Ovary (tissue), 9 donors: ENCODE results near the gene POC1A. TPM values are rescaled to one million over a fixed set of nuclear protein-coding genes. Genes with fewer than 3 reads are reported as not detected.

Source experiments
- DNase-seq, 5 donors: peaks; one replicate each; pipeline ENCODE4 v3.0.0-alpha.2; 2019 to 2020
- H3K27ac ChIP-seq, 2 donors: fragments of 200-600 bp; one replicate each; pipeline versions ENCODE4 v1.5.1 to v1.8.0; 2019 to 2022
- H3K27me3 ChIP-seq: fragments of 200-600 bp; one replicate; pipeline ENCODE4 v1.8.0; 2022
- H3K36me3 ChIP-seq: fragments of 200-600 bp; sonication (generic); one replicate; pipeline ENCODE4 v1.5.1; 2019
- H3K4me1 ChIP-seq: one replicate; pipeline ENCODE4 v1.8.1; 2013; ENCODE audit warnings: mild to moderate bottlenecking, moderate library complexity; ENCODE audit not compliant: insufficient read depth
- H3K4me3 ChIP-seq: fragments of 200-600 bp; sonication (generic); one replicate; pipeline ENCODE4 v1.5.1; 2017
- H3K9me3 ChIP-seq, 2 donors: fragments of 200-600 bp in 1 of 2; sonication (generic) in 1 of 2; one replicate each; pipeline versions ENCODE4 v1.5.1 to v1.8.1; 2013 to 2019; ENCODE audit warnings: mild to moderate bottlenecking in 1 of 2, moderate library complexity in 1 of 2
- CTCF ChIP-seq, 3 donors: fragments of 450-650 bp in 2 of 3; fragments of 200-600 bp in 1 of 3; IDR thresholded peaks; one replicate each; pipeline versions ENCODE4 v1.5.1 to v1.8.0; 2016 to 2022; ENCODE audit warnings: antibody characterized with exemption in 3 of 3, mild to moderate bottlenecking in 1 of 3
- EP300 ChIP-seq: sonication (generic); formaldehyde crosslinking; IDR thresholded peaks from one replicate; pipeline ENCODE4 v1.6.1; 2017; ENCODE audit warnings: antibody characterized with exemption
- POLR2A ChIP-seq: fragments of 450-650 bp; IDR thresholded peaks from one replicate; pipeline ENCODE4 v1.6.1; 2017; ENCODE audit warnings: antibody characterized with exemption, mild to moderate bottlenecking, moderate library complexity
- WGBS, 3 donors: extraction: QIAGEN DNeasy Blood & Tissue Kit in 1 of 3; methylation state at CpG; one replicate each; pipeline versions ENCODE4 v1.1.5 to v1.1.7; 2013 to 2017; 5-methylcytosine and 5-hydroxymethylcytosine counted together
- intact Hi-C, 4 donors: fragments of 100-400 bp; cut with DNase I; formaldehyde crosslinking; loops; one replicate each; pipeline versions ENCODE4 v1.11.0 to v1.15.1; 2022 to 2023
- polyA plus RNA-seq, 2 donors: library from polyadenylated mRNA; stranded (reverse); fragments of 200-250 nt in 1 of 2; fragments of 350-450 nt in 1 of 2; fragmentation: Illumina TruSeq in 1 of 2; extraction: RNeasy Lipid Tissue Mini Kit (QIAGEN cat#74804) in 1 of 2; gene quantifications; one replicate each; pipeline ENCODE4 v1.2.3, GENCODE V29; 2013 to 2014
- total RNA-seq, 7 donors: library from RNA; depleted of rRNA in 2 of 7; stranded (reverse); fragments of >200 nt in 2 of 7; fragmentation: NEBNext Ultra II Directional in 3 of 7; extraction: Animal tissue kit (Norgen Biotek cat#: 25700) in 3 of 7; gene quantifications; one replicate each; pipeline versions ENCODE4 v1.1.0 to v1.2.4, GENCODE V29; 2016 to 2023
- donor health status: DM: no; HTN: no; CAD: no; lungs with moderate emphysema.
- donor health status: DM: no; HTN: no; CAD: no.
- donor health status: Bipolar disorder and iron deficiency.
- donor health status: DM: yes; HTN: yes; CAD: no.
- donor health status: DM: no; HTN: no; CAD: no.
- donor health status: DM: yes; HTN: yes; CAD: no.

Gene POC1A
- total and polyA plus RNA-seq, 9 donors = 0.53 to 1.8 (median 1.3) TPM

- peak in 4 of 5 donors; percentile 47 to 64 (median 60) for DNase-seq
- Histone ChIP-seq H3K9me3 (no peaks in the 10 kb centered on the region), H3K27me3 (no peaks in the 10 kb centered on the region), H3K27ac (no peak overlapping the region), H3K4me1 (peaks cover 29% of the 10 kb centered on the region), H3K36me3 (no peaks in the 10 kb centered on the region), H3K4me3 (no peak overlapping the region)
- 64 to 67% (median 65%) methylated on average over 18 of the region's 18 CpGs for WGBS, 3 donors
- intact Hi-C loops = no loop called here
- TF ChIP-seq CTCF (IDR thresholded peaks at IDR 0.05) = no peak
- TF ChIP-seq EP300 = no peak
- no peak for TF ChIP-seq POLR2A
These were observed 38.8 kb upstream of the POC1A start for GRCh38 chr3:52193065-52193464.

- no peak for DNase-seq
- Histone ChIP-seq H3K36me3 (no peaks in the 10 kb centered on the region), H3K4me3 (no peak overlapping the region), H3K9me3 (no peaks in the 10 kb centered on the region), H3K4me1 (peaks cover 29% of the 10 kb centered on the region), H3K27ac (no peak overlapping the region), H3K27me3 (no peaks in the 10 kb centered on the region)
- 74 to 86% (median 81%) methylated on average over 4 of the region's 4 CpGs for WGBS, 3 donors
- intact Hi-C loops = no loop called here
- no peak for TF ChIP-seq POLR2A
- no peak for TF ChIP-seq EP300
- no peak for TF ChIP-seq CTCF (IDR thresholded peaks at IDR 0.05)
These were observed 37.4 kb upstream of the POC1A start for GRCh38 chr3:52191663-52192062.

- intact Hi-C loops = no loop called here
- no peak for TF ChIP-seq EP300
- no peak for TF ChIP-seq CTCF (IDR thresholded peaks at IDR 0.05)
- no peak for TF ChIP-seq POLR2A
- Histone ChIP-seq H3K36me3 (no peaks in the 10 kb centered on the region), H3K4me3 (no peak overlapping the region), H3K27me3 (no peaks in the 10 kb centered on the region), H3K9me3 (no peaks in the 10 kb centered on the region), H3K27ac (peak overlapping the region in 1 of 2 donors; percentile 31), H3K4me1 (peaks cover 26% of the 10 kb centered on the region)
- WGBS, 3 donors = 15 to 21% (median 16%) methylated on average over 9 of the region's 9 CpGs
- DNase-seq = peak; percentile 72 to 88 (median 84)
These were observed 36.3 kb upstream of the POC1A start for GRCh38 chr3:52190294-52191074.

- Histone ChIP-seq H3K27ac (no peak overlapping the region), H3K36me3 (no peaks in the 10 kb centered on the region), H3K27me3 (no peaks in the 10 kb centered on the region), H3K4me1 (peaks cover 18% of the 10 kb centered on the region), H3K9me3 (no peaks in the 10 kb centered on the region), H3K4me3 (no peak overlapping the region)
- TF ChIP-seq CTCF (IDR thresholded peaks at IDR 0.05) (no peak), POLR2A (no peak)
- 83 to 100% (median 94%) methylated on average over 1 of the region's 1 CpG for WGBS, 3 donors
- DNase-seq = no peak
- intact Hi-C loops = no loop called here
These were observed 34.3 kb upstream of the POC1A start for GRCh38 chr3:52188556-52188955.
